ENCODE data around the gene THNSL1. TPM values are rescaled to one million over a fixed set of nuclear protein-coding genes. Genes with fewer than 3 reads are reported as not detected.
A peak's percentile ranks its signal among the peaks of the same experiment; 100 is the strongest.

The THNSL1 gene
- total RNA-seq, 3 donors from 2014 or later: 2.2 to 3.7 (median 3.2) TPM

GRCh38 chr10:25056726-25057125, 40.3 kb downstream of the THNSL1 start:
- TF ChIP-seq CTCF (IDR thresholded peaks at IDR 0.05): no peak
- Histone ChIP-seq H3K9me3 (no peaks in the 10 kb centered on the region), H3K36me3 (ENCODE audit: low read depth) (no peaks in the 10 kb centered on the region), H3K4me3 (no peak overlapping the region), H3K4me1 (ENCODE audit: low read depth) (peaks cover 4% of the 10 kb centered on the region)
- ATAC-seq: no peak
- intact Hi-C loops (cut with DNase I, micrococcal nuclease): no loop called here
- DNase-seq: no peak

GRCh38 chr10:25057886-25058285, 41.5 kb downstream of the THNSL1 start:
- no peak overlapping the region for H3K4me3 ChIP-seq
- no peaks in the 10 kb centered on the region for H3K36me3 ChIP-seq (ENCODE audit: low read depth)
- DNase-seq: no peak
- intact Hi-C loops (cut with DNase I, micrococcal nuclease): no loop called here
- no peak for ATAC-seq
- H3K9me3 ChIP-seq: no peaks in the 10 kb centered on the region
- no peak for TF ChIP-seq CTCF (IDR thresholded peaks at IDR 0.05)
- peaks cover 8% of the 10 kb centered on the region for H3K4me1 ChIP-seq (ENCODE audit: low read depth)

- intact Hi-C loops (cut with DNase I, micrococcal nuclease): no loop called here
- peak; percentile 50 to 67 (median 59) for DNase-seq
Measured at GRCh38 chr10:25059990-25060389, 43.6 kb downstream of the THNSL1 start.

GRCh38 chr10:25061125-25061524, 44.7 kb downstream of the THNSL1 start:
- Histone ChIP-seq H3K36me3 (ENCODE audit: low read depth) (no peaks in the 10 kb centered on the region), H3K4me1 (ENCODE audit: low read depth) (peaks cover 8% of the 10 kb centered on the region), H3K4me3 (no peak overlapping the region), H3K9me3 (no peaks in the 10 kb centered on the region)
- TF ChIP-seq CTCF (IDR thresholded peaks at IDR 0.05): no peak
- ATAC-seq (no peak), DNase-seq (no peak)
- intact Hi-C loops (cut with DNase I, micrococcal nuclease): no loop called here

More at GRCh38 chr10:25059990-25060389, 43.6 kb downstream of the THNSL1 start:
- H3K4me3 ChIP-seq: no peak overlapping the region
- TF ChIP-seq CTCF (IDR thresholded peaks at IDR 0.05): no peak
- H3K4me1 ChIP-seq (ENCODE audit: low read depth): peaks cover 8% of the 10 kb centered on the region
- H3K36me3 ChIP-seq (ENCODE audit: low read depth): no peaks in the 10 kb centered on the region
- peak; percentile 72 for ATAC-seq
- H3K9me3 ChIP-seq: no peaks in the 10 kb centered on the region

GRCh38 chr10:25061711-25062449, 45.5 kb downstream of the THNSL1 start:
- no peaks in the 10 kb centered on the region for H3K36me3 ChIP-seq (ENCODE audit: low read depth)
- H3K4me3 ChIP-seq: no peak overlapping the region
- intact Hi-C loops (cut with DNase I, micrococcal nuclease): no loop called here
- no peak for ATAC-seq
- TF ChIP-seq CTCF (IDR thresholded peaks at IDR 0.05): no peak
- H3K4me1 ChIP-seq (ENCODE audit: low read depth): peaks cover 8% of the 10 kb centered on the region
- H3K9me3 ChIP-seq: no peaks in the 10 kb centered on the region
- no peak for DNase-seq

Data from mucosa of descending colon (tissue), 3 donors.